Left lung (tissue), 10 donors: Measurements from ENCODE around the gene SOHLH1. TPM values are rescaled to one million over a fixed set of nuclear protein-coding genes. Genes with fewer than 3 reads are reported as not detected.

Experiments used
- ATAC-seq: fragments of 200-7000 bp; cut with Tn5 transposase; one replicate; pipeline ENCODE4 v1.9.1; 2020; ENCODE audit warnings: moderate library complexity
- DNase-seq, 4 donors: peaks; one replicate each; pipeline ENCODE4 v3.0.0-alpha.2; 2013 to 2020
- H3K27ac ChIP-seq, 2 donors: fragments of 200-600 bp; sonication (generic) in 1 of 2; one replicate each; pipeline versions ENCODE4 v1.5.0 to v1.8.0; 2020 to 2021
- H3K27me3 ChIP-seq, 2 donors: fragments of 200-600 bp; sonication (generic) in 1 of 2; one replicate each; pipeline versions ENCODE4 v1.5.0 to v1.8.0; 2020 to 2021
- H3K36me3 ChIP-seq, 2 donors: fragments of 200-600 bp; sonication (generic) in 1 of 2; one replicate each; pipeline versions ENCODE4 v1.5.0 to v1.8.0; 2020 to 2021
- H3K4me1 ChIP-seq, 2 donors: fragments of 200-600 bp; one replicate each; pipeline ENCODE4 v1.8.0; 2021
- H3K4me3 ChIP-seq, 2 donors: fragments of 200-600 bp; sonication (generic) in 1 of 2; one replicate each; pipeline versions ENCODE4 v1.5.0 to v1.8.0; 2020 to 2021; ENCODE audit warnings: mild to moderate bottlenecking in 1 of 2
- H3K9me3 ChIP-seq, 2 donors: fragments of 200-600 bp; sonication (generic) in 1 of 2; one replicate each; pipeline versions ENCODE4 v1.5.0 to v1.8.0; 2020 to 2021
- intact Hi-C, 2 donors: fragments of 100-400 bp; cut with DNase I; formaldehyde crosslinking; loops; one replicate each; pipeline versions ENCODE4 v1.11.2 to v1.14.2; 2022
- polyA plus RNA-seq, 6 donors: library from polyadenylated mRNA; unstranded; fragments of 120-200 nt; gene quantifications; one replicate each; pipeline ENCODE4 v1.2.1, GENCODE V29; 2013; ENCODE audit not compliant: insufficient read length in 6 of 6
- total RNA-seq, 2 donors: library from RNA; stranded (reverse); fragmentation: NEBNext Ultra II Directional; extraction: Animal tissue kit (Norgen Biotek cat#: 25700); gene quantifications; one replicate each; pipeline ENCODE4 v1.2.1, GENCODE V29; 2021
- TF ChIP-seq, protein P1 (sequence below), 2 donors: fragments of 200-600 bp; sonication (generic) in 1 of 2; IDR thresholded peaks; one replicate each; pipeline versions ENCODE4 v1.5.0 to v1.8.0; 2021; ENCODE audit warnings: antibody characterized with exemption in 2 of 2
- donor health status: DM: no; HTN: yes; CAD: no.
- donor health status: DM: no; HTN: no; CAD: no.

The SOHLH1 gene
- total and polyA plus RNA-seq, 8 donors = not detected

DNA sequence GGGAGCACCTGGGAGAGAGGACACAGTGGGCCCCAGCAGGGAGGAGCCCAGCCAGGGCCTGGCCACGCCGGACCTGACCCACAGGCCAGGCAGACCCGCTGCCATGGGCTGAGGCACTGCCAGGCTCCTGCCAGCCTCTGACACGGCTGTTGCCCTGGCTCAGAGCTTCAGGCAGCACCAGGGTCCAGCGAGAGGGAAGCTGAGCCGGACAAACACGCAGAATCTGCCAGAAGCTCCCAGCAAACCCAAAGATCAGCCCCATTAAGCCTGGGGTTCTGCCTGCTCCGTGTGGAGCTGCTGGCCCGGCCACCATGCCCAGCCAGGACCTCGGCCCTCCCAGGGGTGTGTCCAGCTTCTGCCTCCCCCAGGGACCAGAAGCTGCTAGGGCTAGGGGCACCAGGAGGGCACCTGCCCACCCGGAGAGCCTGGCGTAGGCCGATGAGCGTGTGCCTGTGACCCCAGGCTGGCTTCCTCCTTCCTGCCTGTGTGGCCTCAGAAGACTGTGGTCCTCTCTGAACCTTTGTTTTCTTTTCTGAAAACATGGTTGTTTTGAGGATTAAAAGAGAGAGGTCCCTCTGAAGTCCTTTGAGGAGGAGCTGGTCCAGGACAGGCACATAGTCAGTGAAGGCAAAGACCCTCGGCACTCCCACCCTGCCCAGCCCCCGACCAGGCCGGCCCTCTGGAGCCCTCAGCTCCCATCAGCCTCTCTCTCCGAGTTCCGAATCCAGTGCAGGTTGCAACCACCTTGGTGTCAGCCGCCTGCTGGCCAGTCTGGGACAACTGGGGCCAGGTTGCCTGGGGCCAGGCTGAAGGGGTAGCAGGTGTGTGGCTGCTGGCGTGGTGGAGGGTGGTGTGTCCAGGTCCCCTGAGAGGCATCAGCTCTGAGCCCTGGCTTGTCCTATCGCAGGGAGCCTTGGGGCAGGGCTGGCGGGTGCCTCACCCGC, 42.3 kb upstream of the SOHLH1 start:
- Histone ChIP-seq H3K4me1 (no peaks in the 10 kb centered on the region), H3K36me3 (no peaks in the 10 kb centered on the region), H3K27ac (no peak overlapping the region), H3K27me3 (peaks cover 6 to 88% of the 10 kb centered on the region in 2 donors), H3K9me3 (no peaks in the 10 kb centered on the region), H3K4me3 (no peak overlapping the region)
- TF ChIP-seq, protein P1, sequence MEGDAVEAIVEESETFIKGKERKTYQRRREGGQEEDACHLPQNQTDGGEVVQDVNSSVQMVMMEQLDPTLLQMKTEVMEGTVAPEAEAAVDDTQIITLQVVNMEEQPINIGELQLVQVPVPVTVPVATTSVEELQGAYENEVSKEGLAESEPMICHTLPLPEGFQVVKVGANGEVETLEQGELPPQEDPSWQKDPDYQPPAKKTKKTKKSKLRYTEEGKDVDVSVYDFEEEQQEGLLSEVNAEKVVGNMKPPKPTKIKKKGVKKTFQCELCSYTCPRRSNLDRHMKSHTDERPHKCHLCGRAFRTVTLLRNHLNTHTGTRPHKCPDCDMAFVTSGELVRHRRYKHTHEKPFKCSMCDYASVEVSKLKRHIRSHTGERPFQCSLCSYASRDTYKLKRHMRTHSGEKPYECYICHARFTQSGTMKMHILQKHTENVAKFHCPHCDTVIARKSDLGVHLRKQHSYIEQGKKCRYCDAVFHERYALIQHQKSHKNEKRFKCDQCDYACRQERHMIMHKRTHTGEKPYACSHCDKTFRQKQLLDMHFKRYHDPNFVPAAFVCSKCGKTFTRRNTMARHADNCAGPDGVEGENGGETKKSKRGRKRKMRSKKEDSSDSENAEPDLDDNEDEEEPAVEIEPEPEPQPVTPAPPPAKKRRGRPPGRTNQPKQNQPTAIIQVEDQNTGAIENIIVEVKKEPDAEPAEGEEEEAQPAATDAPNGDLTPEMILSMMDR (IDR thresholded peaks at IDR 0.05) = no peak
- intact Hi-C loops = no loop called here
- no peak for DNase-seq
- no peak for ATAC-seq

DNA sequence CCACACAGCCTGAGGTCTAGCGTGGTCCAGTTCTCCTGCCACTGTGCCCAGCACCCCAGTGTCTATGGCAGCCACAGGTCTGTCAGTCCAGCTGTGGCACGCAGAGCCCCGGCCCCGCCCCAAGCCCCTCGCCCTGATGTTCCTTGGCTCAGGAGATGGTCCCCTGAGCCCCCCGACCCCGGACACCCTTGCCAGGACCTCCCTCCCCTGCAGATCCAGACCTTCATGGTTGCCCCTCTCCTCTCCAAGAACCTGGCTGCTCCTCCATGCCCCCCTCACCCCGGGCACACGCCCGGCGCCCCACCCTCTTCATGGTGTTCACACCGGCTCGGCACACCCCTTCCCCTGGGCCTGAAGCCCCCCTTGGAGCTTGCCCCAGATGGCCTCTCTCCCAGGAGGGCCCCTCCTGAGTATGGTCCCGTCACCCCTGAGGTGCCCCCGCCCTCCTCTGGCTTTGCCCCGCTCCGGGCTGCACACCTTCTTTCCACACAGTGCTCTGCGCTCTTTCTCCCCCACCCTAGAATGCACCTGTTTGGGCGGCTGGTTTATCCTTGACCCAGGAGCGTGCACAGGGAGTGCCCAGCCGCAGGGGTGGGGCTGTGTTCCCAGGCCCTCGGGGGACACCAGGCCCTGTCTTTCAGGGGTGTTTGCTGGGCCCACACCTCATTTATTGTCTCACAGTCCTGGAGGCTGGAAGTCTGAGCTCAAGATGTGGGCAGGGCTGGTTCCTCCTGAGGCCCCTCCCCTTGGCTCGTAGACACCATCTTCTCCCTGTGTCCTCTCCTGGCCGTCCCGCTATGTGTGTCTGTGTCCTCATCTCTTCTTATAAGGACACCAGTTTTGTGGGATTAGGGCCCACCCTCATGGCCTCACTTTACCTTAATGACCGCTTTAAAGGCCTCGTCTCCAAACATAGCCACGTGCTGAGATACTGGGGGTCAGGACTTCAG, 40.3 kb upstream of the SOHLH1 start:
- H3K9me3 ChIP-seq = no peaks in the 10 kb centered on the region
- H3K27me3 ChIP-seq = peaks cover 6 to 92% of the 10 kb centered on the region in 2 donors
- intact Hi-C loops = no loop called here
- no peak for DNase-seq
- H3K27ac ChIP-seq = no peak overlapping the region
- no peak for ATAC-seq
- H3K36me3 ChIP-seq = no peaks in the 10 kb centered on the region
- TF ChIP-seq, protein P1 (IDR thresholded peaks at IDR 0.05) = no peak
- no peak overlapping the region for H3K4me3 ChIP-seq
- no peaks in the 10 kb centered on the region for H3K4me1 ChIP-seq

DNA sequence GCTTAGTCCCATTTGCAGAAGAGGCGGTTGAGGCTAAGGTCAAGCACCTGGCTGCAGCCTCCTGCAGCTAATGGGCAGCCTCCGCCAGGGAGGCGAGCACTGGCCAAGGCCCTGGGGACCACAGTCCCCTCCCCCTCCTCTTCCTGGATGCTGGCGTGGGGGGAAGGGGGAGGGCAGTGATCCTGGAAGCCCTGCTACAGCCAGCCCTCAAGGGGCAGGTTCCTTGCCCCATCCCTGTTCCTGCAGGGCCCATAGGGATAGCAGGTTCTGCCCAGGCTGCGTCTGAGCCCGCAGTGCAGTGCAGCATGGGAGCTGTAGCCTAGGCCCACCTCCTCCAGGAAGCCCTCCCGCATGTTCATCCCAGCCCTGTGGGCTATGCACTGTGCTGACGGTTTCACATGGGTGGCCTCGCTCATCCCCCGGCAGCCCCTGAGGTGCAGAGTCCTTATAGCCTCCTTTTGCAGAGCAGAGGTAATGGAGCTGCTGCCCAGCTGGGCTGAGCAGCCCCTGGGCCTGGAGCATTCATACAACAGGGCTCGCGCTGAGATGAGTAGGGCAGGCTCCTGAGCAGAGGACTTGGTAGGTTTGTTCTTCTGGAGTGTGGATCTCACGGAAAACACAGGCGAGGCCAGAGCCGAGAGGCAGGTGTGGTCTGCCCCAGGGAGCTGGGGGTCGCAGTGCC, 38.7 kb upstream of the SOHLH1 start:
- no peak overlapping the region for H3K27ac ChIP-seq
- H3K27me3 ChIP-seq = peaks cover 6 to 89% of the 10 kb centered on the region in 2 donors
- H3K36me3 ChIP-seq = no peaks in the 10 kb centered on the region
- no peak for ATAC-seq
- no peaks in the 10 kb centered on the region for H3K9me3 ChIP-seq
- TF ChIP-seq, protein P1 (IDR thresholded peaks at IDR 0.05) = no peak
- intact Hi-C loops = no loop called here
- no peaks in the 10 kb centered on the region for H3K4me1 ChIP-seq
- no peak overlapping the region for H3K4me3 ChIP-seq
- DNase-seq = no peak

DNA sequence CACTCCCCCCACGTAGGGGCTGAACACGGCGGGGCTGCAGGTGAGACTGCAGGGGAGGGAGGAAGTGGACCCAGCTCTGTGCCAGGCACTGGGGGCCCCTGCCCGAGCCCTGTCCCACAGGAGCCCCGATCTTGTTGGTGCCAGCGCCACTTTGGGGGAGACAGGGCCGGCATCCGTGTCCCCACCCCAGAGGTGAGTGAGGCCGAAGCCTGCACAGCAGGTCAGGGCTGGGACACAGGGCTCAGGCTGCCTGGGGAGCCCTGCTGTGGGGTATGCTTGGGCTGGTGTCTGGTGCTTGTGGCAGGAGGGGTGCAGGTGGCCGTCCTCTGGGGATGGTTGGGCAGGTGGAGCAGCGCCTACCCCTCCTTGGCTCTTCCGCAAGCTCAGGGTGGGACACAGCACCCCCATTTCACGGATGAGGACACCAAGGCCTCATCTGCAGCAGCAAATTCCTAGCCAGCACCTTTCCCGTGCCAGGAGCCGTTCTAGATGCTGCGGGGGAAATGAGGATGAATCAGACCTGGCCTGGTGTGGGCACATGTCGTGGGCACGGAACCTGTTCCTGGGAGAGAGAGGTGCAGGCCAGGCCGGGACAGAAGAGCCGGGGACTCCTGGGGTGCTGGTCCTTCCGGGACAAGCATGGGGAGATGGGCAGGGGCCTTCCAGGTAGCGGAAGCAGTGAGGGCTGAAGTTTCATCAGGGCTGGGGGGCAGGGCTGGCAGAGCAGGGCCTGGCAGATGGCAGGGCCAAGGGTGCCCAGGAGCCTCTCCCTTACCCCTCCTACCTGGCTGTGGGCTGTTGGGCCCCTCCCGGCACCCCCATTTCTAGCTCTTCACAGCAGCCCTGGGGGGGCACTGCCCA, 37.9 kb upstream of the SOHLH1 start:
- Histone ChIP-seq H3K4me1 (no peaks in the 10 kb centered on the region), H3K4me3 (no peak overlapping the region), H3K9me3 (no peaks in the 10 kb centered on the region), H3K36me3 (no peaks in the 10 kb centered on the region), H3K27me3 (peaks cover 6 to 81% of the 10 kb centered on the region in 2 donors), H3K27ac (no peak overlapping the region)
- DNase-seq (no peak), ATAC-seq (no peak)
- TF ChIP-seq, protein P1 (IDR thresholded peaks at IDR 0.05) = no peak
- intact Hi-C loops = no loop called here
